DMS53 (cell line): ENCODE measurements around the gene PGAP3.
A peak's percentile ranks its signal among the peaks of the same experiment; 100 is the strongest.

ENCODE experiments used
- DNase-seq: peaks from one replicate; lab custom pipeline; 2025; lab: John Stamatoyannopoulos, UW

PGAP3 gene

DNA sequence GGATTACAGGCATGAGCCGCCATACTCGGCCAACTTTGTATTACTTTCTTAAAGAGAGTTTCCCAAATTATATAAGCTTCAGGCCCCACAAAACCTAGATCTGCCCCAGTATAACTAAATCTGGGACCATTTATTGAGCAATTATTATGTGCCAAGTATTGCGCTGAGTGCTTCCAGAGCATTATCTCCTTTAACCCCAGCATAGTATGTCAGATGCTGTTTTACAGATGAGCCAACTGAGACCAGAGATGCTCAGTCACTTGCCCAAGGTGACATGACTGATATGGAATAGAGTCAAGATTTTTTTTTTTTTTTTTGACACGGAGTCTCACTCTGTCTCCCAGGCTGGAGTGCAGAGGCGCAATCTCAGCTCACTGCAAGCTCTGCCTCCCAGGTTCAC lies 10.1 kb upstream of the PGAP3 start:
- DNase-seq, result no peak

DNA sequence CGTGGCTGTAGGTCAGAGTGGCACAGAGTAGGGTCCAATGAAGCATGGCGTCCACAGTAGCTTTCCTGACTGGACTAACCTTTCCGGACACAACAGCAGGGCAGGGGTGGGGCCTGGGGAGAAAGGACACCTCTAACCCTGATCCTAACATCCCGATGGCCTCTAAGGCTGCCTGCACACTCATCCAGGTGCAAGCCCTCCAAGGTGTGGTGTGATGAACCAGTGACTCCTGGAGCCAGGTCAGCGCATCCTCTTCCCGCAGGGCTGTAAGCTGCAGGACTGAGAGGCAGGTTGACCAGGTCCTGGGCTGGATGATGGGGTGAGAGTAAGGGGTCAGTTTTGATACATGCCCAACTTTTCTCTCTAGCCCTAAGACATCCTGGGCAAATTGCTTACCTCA lies 8.9 kb upstream of the PGAP3 start:
- no peak for DNase-seq

- DNase-seq, result no peak
Observed at GRCh38 chr17:39695089-39695474, 7.2 kb upstream of the PGAP3 start.

- DNase-seq, result no peak
Observed at GRCh38 chr17:39694593-39694992, 6.7 kb upstream of the PGAP3 start.

DNA sequence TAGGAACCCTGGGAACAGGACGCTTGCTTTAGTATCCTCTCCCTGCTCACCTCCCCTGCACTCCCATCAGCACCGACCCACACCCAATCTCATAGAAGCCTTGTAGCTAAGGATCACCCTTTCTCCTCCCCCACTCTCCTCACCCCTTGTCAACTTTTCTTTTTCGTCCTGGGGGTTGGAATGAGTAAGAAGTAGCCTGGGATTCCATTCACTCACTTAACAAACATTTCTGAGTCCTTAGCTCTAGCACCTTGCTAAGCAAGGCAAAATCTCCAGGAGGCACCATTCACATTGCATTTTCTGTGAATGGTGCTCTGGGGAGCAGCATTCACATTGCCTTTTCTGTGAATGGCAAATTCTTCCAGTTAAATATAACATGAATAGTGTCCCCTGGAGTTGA lies 1.1 kb upstream of the PGAP3 start:
- DNase-seq, result no peak

- peak; percentile 32 for DNase-seq
Observed at GRCh38 chr17:39688475-39688835, 598 bp upstream of the PGAP3 start.

DNA sequence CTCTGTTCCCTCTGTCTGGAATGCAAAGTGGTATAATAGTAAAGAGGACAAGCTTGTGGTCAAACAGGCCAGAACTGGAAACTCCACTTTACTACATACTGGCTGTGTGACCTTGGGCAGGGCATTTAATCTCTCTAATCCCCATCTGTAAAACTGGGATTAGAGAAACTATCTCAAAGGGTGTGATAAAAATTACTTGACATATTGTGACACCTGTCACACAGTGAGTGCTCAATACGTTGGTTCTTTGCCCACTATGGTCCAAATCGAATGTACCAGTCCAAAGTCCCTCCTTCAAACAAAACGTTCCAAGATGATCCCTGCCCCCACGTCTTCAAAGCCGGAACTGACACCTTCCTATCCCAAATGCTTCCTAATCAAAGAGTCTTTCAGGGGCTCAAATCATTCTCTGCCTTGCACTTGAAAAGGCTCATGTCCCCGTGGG lies 734 bp downstream of the PGAP3 start:
- peak; percentile 57 for DNase-seq

DNA sequence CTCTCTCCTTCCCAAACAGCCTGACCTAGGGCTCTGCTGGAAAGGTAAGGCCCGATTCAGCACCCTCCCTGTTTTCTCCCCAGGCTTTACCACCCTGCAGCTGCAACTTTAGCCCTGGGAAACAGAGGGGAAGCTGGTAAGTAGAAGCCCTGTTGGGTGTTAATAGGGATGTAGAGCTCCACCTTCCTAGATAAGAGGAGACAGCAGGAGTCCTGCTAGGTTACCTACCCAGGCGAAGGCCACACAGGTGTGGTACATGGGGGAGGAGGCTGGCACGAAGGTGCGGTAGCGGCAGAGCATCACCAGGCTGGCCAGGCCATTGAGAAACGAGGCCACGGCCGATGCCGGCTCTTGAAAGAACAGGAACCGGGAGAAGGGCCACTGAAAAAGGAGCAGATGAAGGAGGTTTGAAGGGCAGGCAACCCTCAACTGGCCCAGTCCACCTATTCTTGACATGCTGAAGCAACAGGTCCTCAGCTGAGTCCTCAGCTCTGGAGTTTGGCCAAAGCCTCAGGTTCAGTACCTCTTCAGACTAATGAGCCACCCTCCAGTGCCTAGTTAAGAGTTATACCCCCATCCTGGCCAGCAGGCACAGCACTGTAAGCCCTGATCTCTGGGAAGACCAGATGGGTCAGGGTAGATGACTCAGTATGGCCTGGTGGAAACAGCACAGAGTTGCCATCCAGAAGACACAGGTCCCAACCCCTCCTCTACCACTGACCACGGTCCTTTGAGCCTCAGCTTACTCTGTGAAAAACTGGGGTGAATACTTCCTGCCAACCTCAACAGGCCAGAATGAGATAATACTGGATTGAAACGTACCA lies 3.3 kb downstream of the PGAP3 start:
- no peak for DNase-seq

GRCh38 chr17:39683295-39683939 lies 4.4 kb downstream of the PGAP3 start:
- DNase-seq, result no peak

- no peak for DNase-seq
Observed at GRCh38 chr17:39679521-39680192, 8.2 kb downstream of the PGAP3 start.

DNA sequence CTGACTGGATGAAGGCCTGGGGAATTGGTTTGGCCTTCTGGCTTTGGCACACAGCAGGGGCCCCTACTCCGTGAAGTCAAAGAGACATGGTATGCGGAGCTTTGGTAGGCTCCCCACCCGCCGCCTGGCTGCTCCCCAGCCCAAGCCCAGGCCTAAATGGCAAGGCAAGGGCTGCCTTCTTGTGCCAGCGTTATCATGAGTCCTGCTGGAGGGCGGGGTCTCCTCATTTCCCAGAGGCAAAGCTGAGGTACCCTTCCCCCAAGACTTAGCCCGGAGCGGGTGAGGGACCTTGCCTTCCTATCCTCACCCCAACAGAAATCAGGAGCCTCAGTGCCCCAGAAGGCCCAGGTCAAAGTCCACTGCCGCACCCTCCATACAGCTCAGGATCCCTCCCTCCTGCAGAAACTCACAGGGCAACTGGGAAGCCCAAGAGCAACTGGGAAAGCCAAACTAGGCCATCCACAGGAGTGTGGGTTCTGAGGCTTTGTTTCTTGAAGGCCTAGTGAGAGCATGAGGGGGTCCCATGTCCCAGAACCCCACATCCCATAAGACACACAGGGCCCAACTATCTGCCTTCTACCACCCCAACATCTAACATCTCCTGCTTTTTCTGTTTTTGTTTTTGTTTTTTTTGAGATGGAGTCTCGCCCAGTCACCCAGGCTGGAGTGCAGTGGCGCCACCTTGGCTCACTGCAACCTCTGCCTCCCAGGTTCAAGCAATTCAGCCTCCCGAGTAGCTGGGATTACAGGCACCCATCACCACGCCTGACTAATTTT lies 9.3 kb downstream of the PGAP3 start:
- no peak for DNase-seq

- DNase-seq, result peak; percentile 34
Observed at GRCh38 chr17:39677542-39678339, 10.1 kb downstream of the PGAP3 start.

- no peak for DNase-seq
Observed at GRCh38 chr17:39677072-39677471, 10.8 kb downstream of the PGAP3 start.

- DNase-seq, result peak; percentile 70
Observed at GRCh38 chr17:39676198-39676819, 11.5 kb downstream of the PGAP3 start.

DNA sequence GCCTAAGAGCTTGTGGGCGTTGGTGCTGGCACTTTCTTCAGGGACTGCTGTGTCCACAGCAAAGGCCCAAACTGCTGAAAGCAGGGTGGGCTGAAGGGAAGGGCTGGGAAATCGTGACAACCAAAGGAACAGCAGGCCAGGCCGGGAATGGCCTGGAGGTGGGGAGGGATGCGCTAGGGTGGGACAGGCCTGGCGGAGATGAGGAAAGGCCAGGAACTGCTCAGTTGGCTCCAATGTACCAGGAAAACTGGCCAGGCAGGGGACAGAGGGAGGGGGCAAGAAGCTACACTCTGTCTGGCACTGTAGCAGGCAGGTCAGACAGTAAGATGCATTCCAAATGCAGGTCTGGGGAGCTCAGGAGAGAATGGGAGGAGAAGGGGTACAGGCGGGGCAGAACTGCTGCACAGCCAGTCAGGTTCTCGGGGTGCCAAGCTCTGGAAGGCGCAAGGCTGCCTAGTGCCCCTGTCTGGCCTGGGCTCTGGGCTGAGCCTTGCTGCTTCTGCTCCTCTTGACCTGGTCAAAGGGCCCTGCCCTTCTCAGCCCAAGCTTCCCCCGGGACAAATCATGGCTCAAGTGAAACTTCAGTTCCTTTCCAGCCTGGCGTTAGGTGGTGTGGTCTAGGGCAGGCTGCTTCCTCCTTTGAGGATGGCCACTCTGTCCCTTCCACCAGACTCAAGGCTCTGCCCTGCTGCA lies 12.3 kb downstream of the PGAP3 start:
- no peak for DNase-seq

DNA sequence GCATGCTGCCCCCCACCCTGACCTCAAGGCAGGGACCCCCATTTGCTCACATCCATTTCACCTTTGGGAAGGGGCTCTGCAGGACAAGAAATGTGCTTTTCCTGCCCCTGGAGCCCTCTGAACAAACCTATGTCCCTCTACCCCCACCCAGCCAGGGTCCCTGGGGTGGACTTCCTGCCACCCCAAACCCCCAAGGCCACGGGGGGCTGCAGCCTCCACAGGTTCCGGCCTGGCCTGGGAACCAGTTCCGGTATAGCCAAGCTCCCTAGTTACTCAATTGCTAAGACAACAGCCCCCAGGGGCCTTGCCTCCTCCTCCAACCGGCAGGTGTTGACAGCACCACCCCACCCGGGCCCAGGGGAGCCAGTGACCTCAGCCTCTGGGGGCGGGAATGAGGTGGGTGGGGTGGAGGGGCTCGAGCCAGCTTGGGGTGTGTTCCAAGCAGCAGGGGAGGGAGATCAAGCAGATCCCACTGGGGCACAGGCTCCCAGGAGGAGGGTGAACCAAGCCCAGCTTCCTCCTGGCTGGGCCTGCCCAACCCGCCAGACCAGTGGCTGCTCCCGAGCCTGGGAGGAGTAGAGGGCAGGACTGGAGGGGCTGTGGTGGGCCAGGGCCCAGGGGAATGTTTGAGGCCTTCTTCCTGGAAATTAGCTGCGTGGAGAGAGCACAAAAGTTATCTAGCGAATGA lies 13.0 kb downstream of the PGAP3 start:
- DNase-seq, result peak; percentile 13

DNA sequence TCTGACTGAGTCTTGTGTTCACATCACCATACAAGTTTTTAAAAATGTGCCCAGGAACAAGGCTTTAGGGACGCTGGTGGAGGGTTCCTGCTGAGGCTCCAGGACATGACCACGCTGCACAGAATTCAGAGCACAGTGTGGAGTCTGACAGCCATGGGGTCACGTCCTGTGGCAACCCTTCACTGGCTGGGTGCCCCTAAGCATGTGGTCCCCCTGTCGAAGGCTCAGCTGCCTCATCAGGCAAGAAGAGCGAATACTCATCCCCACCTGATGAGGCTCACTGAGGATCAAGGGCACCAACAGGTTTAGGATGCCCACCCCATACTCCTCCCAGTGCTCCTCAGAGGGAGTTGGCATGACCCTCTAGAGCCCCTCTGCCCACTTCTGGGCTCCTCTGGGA lies 13.7 kb downstream of the PGAP3 start:
- no peak for DNase-seq

DNA sequence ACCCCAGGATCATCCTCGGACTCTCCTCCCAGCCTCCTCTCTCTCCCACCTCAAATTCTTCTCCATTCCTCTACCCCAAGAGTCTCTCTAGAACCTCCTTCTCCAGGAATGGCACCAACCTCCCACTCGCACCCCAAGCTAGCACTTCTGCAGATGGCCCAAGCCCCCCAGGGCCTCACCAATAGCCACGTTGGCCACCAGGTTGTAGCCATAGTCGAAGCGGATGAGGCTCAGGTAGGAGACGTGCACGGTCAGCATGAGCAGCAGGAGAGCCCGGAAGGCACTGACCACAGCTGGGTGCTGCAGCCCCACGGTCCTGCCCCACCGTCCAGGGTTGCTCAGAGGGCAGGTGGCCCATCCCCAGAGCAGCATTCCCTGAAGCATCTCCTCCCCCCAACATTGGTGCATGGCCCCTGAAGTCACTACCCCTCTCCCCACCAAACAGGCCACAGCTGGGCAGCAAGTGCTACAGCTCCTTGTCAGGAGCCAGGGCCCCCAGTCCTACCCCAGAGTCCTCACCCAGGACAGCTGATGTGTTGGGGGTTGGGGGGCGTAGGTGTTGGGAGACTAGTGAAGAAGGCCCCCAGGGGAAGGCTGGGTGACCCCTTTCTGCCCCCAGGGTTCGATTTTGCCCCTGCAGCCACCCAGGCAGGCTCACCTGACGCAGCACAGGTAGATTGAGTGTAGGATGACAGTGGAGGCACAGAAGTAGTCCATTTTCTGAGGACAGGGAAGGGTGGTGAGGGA lies 14.3 kb downstream of the PGAP3 start:
- no peak for DNase-seq
